HG02623 (cell line): Measurements from ENCODE around the gene HOXD10.

Experiments
- ATAC-seq: cut with Tn5 transposase; IDR thresholded peaks from one replicate; pipeline ENCODE4 v1.9.1; 2021; ENCODE audit warnings: moderate library complexity; ENCODE audit not compliant: unreplicated experiment

HOXD10 gene

GRCh38 chr2:176121190-176122051 lies 4.8 kb downstream of the HOXD10 start:
- ATAC-seq: no peak

GRCh38 chr2:176122052-176122682 lies 5.6 kb downstream of the HOXD10 start:
- no peak for ATAC-seq

- no peak for ATAC-seq
These were observed 6.3 kb downstream of the HOXD10 start, which contains the start of gene HOXD9 for GRCh38 chr2:176122683-176123410. HOXD9 (plus strand) TSS chr2:176122719; CDS start chr2:176122769, 50 bp downstream.

DNA sequence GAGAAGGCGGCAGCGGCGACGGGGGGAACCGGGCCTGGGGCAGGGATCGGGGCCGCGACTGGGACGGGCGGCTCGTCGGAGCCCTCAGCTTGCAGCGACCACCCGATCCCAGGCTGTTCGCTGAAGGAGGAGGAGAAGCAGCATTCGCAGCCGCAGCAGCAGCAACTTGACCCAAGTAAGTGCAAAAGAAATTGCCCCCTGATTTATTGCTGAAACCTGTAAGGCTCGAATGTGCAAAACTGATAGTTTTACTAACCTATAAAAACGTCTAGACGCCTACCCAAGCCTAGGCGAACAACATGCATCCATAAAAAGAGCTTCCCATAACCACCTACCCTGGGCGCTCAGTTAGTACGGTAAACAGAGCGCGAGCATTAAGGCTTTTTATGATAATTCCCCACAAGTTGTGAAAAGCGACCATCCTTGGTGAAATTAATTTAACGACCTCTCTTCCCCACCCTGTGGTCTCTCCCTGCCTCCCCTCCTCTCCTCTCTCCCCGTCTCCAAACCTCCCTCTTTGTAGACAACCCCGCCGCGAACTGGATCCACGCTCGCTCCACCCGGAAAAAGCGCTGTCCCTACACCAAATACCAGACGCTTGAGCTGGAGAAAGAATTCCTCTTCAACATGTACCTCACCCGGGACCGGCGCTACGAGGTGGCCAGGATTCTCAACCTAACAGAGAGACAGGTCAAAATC lies 7.0 kb downstream of the HOXD10 start:
- no peak for ATAC-seq

DNA sequence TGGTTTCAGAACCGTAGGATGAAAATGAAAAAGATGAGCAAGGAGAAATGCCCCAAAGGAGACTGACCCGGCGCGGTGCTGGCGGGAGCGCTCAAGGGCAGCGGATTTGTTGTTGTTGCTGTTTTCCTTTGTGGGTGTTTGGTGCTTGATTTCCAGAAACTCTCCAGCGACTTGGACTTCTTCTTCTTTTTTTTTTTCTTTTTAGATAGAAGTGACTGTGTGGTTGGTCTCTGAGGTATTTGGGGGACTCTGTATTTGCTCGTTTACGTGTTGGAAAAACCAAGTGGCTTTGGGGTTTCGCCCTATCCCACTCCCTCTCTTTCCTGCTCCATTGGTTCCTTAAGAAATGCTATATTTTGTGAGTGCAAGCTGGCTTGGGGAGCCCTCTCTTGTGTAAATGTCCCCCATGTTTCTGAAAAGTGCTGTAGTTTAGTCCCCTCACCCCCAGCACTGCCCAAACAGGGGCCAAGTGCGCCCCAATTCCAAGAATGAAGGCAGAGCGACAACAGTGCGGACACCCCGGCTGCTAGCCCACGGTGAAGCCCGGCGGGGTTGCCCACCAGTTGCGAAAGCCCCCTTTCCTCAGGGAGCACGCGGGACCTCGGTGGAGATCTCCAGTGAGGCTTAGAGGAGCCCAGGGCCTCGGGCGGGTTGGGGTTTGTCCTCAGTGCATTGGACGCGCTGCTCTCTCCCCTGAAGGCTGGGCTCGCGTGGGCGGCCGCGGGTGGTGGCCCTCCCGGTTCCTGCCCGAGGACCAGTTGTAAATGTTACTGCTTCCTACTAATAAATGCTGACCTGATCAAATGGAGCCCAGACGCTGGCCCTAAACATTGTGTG lies 7.8 kb downstream of the HOXD10 start:
- no peak for ATAC-seq

- no peak for ATAC-seq
These were observed 8.6 kb downstream of the HOXD10 start for GRCh38 chr2:176124947-176125771.

- ATAC-seq: no peak
These were observed 9.1 kb downstream of the HOXD10 start for GRCh38 chr2:176125772-176126054.

- ATAC-seq: no peak
These were observed 10.6 kb downstream of the HOXD10 start for GRCh38 chr2:176126929-176127773.

DNA sequence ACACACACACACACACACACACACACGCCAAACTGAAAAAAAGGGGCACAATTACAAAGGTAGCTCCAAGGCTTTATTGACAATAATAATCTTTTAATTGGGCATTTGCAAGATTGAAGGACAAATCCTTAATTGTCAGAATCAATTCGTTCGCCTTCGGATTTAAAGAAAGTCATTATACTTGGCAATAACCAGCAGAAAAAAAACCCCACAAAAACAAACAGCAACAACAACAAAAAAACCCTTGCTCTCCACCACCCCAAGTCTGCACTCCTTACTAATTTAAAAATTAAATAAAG lies 11.1 kb downstream of the HOXD10 start:
- ATAC-seq: no peak

DNA sequence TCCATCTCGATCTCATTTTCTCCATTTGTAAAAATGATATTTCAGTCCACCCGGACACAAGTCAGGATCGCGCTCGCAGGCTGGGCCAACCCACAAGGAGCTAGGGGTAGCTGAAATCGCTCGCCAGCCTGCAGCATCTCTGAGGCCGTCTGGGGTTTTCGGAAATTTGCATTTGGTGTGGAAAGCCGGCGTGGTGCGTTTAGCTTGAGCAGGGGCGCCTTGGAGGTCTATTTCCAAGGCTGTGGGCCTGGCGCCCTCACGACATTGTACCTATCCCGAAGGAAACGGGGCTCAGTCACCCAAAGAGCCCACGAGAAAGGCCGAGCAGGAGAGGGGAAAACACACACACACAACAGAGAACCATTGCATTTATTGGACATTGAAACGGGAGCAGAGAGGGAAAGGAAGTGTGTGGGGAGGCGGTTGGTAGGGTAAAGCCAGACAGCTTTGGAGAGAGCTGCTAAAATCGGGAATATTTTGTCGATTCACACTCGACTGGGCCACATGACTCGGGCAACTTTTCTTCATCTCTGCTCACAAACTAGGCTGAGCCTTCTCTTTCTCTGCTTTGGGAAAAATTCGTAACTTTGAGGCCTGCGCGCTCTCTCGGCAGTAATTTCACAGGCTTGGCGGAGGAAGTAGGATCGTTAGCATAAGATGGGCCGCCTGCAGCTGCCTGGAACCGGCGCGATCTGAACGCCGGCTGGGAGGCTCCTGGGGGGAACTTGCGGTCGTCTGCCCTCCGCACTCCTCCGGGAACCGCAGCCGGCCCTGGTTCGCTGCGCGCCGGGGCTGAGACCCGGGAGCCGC lies 11.8 kb downstream of the HOXD10 start:
- no peak for ATAC-seq

- ATAC-seq: no peak
These were observed 12.6 kb downstream of the HOXD10 start, which contains the start of gene HOXD8 for GRCh38 chr2:176128982-176129796. HOXD8 (plus strand) TSS chr2:176129705; CDS start chr2:176130367, 662 bp downstream.

GRCh38 chr2:176129813-176130146 lies 13.2 kb downstream of the HOXD10 start:
- no peak for ATAC-seq

DNA sequence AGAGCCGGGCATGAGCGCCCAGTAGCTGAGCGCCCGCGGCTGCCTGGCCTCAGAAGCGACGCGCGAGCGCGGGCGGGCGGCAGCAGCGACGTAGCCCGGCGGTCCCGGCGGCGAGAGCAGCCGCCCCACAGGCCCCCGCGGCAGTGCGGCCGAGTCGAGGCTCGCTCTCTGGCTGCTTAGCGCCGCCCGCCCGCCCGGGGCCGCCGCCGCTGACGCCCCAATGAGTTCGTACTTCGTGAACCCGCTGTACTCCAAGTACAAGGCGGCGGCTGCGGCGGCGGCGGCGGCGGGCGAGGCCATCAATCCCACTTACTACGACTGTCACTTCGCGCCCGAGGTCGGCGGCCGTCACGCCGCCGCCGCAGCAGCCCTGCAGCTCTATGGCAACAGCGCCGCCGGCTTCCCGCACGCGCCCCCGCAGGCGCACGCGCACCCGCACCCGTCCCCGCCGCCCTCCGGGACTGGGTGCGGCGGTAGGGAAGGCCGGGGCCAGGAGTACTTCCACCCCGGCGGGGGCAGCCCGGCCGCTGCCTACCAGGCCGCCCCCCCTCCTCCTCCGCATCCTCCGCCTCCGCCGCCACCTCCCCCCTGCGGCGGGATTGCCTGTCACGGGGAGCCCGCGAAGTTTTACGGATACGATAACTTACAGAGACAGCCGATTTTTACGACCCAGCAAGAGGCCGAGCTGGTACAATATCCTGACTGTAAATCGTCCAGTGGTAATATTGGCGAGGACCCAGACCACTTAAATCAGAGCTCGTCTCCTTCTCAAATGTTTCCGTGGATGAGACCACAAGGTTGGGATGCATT lies 13.8 kb downstream of the HOXD10 start:
- ATAC-seq: no peak

- ATAC-seq: no peak
These were observed 14.6 kb downstream of the HOXD10 start for GRCh38 chr2:176130957-176131847.

- ATAC-seq: no peak
These were observed 15.2 kb downstream of the HOXD10 start for GRCh38 chr2:176131848-176132158.
